D721Med (cell line): ENCODE data around the gene MIGA2.

ENCODE experiments used
- DNase-seq: peaks from one replicate; pipeline ENCODE4 v3.0.0; 2011; ENCODE audit warnings: low spot score; ENCODE audit not compliant: insufficient read length
- FAIRE-seq: peaks from 2 replicates; lab custom pipeline; 2011; peaks lifted over from hg19 to GRCh38; lab: Jason Lieb, UNC
- CTCF ChIP-seq: IDR thresholded peaks from 2 replicates; pipeline ENCODE4 v1.5.1; 2012; ENCODE audit warnings: mild to moderate bottlenecking, control low read depth; ENCODE audit not compliant: insufficient read depth; ENCODE audit errors: missing control alignments

MIGA2 gene

GRCh38 chr9:129012343-129012742 lies 24.1 kb upstream of the MIGA2 start:
- no peak for DNase-seq
- FAIRE-seq = no peak
- TF ChIP-seq CTCF = no peak

- DNase-seq (no peak), FAIRE-seq (no peak)
- TF ChIP-seq CTCF = no peak
Measured at GRCh38 chr9:129012893-129013448, 23.5 kb upstream of the MIGA2 start.

- FAIRE-seq (no peak), DNase-seq (no peak)
- TF ChIP-seq CTCF = no peak
Measured at GRCh38 chr9:129013674-129014073, 22.8 kb upstream of the MIGA2 start.

GRCh38 chr9:129014124-129014523 lies 22.3 kb upstream of the MIGA2 start:
- DNase-seq = no peak
- no peak for FAIRE-seq
- TF ChIP-seq CTCF = no peak

GRCh38 chr9:129014608-129015007 lies 21.8 kb upstream of the MIGA2 start:
- TF ChIP-seq CTCF = no peak

GRCh38 chr9:129021091-129021490 lies 15.3 kb upstream of the MIGA2 start:
- FAIRE-seq (no peak), DNase-seq (no peak)
- TF ChIP-seq CTCF = no peak

More at GRCh38 chr9:129014608-129015007, 21.8 kb upstream of the MIGA2 start:
- FAIRE-seq (no peak), DNase-seq (no peak)

- TF ChIP-seq CTCF = no peak
- DNase-seq = no peak
- no peak for FAIRE-seq
Measured at GRCh38 chr9:129022037-129022436, 14.4 kb upstream of the MIGA2 start.
